H9 (cell line): ENCODE results near the gene MOXD1. TPM values are rescaled to one million over a fixed set of nuclear protein-coding genes. Genes with fewer than 3 reads are reported as not detected.

Experiments used
- DNase-seq: peaks from one replicate; pipeline ENCODE4 v3.0.0-alpha.2; 2017
- H2AFZ ChIP-seq: one replicate; pipeline ENCODE4 v1.6.1; 2013; ENCODE audit warnings: mild to moderate bottlenecking, low read length, control low read depth, moderate library complexity
- H2AK5ac ChIP-seq: 2 replicates; pipeline ENCODE4 v1.6.1; 2013; ENCODE audit warnings: low read length, control low read depth, mixed read lengths; ENCODE audit not compliant: insufficient read length
- H2BK120ac ChIP-seq: one replicate; pipeline ENCODE4 v1.6.1; 2013; ENCODE audit warnings: low read depth, mild to moderate bottlenecking, low read length, control low read depth, inconsistent platforms; ENCODE audit not compliant: poor library complexity, severe bottlenecking
- H2BK12ac ChIP-seq: 2 replicates; pipeline ENCODE4 v1.6.1; 2013; ENCODE audit warnings: low read length, control low read depth, mixed read lengths, low read depth; ENCODE audit not compliant: insufficient read length
- H2BK15ac ChIP-seq: 2 replicates; pipeline ENCODE4 v1.6.1; 2013; ENCODE audit warnings: low read depth, low read length, control low read depth
- H2BK20ac ChIP-seq: one replicate; pipeline ENCODE4 v1.6.1; 2013; ENCODE audit warnings: low read depth, mild to moderate bottlenecking, low read length, control low read depth, inconsistent platforms; ENCODE audit not compliant: poor library complexity, severe bottlenecking
- H2BK5ac ChIP-seq: 2 replicates; pipeline ENCODE4 v1.6.1; 2013; ENCODE audit warnings: low read length, control low read depth, mixed read lengths; ENCODE audit not compliant: insufficient read length
- H3K14ac ChIP-seq: 2 replicates; pipeline ENCODE4 v1.6.1; 2013; ENCODE audit warnings: low read length, control low read depth; ENCODE audit not compliant: insufficient read depth
- H3K18ac ChIP-seq: 2 replicates; pipeline ENCODE4 v1.6.1; 2013; ENCODE audit warnings: low read depth, mild to moderate bottlenecking, mixed read lengths, low read length, control low read depth; ENCODE audit not compliant: insufficient read length
- H3K23ac ChIP-seq: 2 replicates; pipeline ENCODE4 v1.6.1; 2013; ENCODE audit warnings: low read length, control low read depth, mixed read lengths, low read depth; ENCODE audit not compliant: insufficient read length
- H3K23me2 ChIP-seq: 2 replicates; pipeline ENCODE4 v1.6.1; 2013; ENCODE audit warnings: low read depth, mild to moderate bottlenecking, mixed read lengths, low read length, control low read depth; ENCODE audit not compliant: insufficient read length, poor library complexity, severe bottlenecking
- H3K27ac ChIP-seq: 2 replicates; pipeline ENCODE4 v1.5.1; 2013; ENCODE audit warnings: low read length, control low read depth, mixed read lengths, low read depth; ENCODE audit not compliant: insufficient read length
- H3K27me3 ChIP-seq: 2 replicates; pipeline ENCODE4 v1.6.1; 2013; ENCODE audit warnings: low read length, control low read depth, inconsistent platforms; ENCODE audit not compliant: insufficient read depth
- H3K4ac ChIP-seq: 2 replicates; pipeline ENCODE4 v1.6.1; 2013; ENCODE audit warnings: low read depth, mild to moderate bottlenecking, control low read depth, inconsistent platforms, low read length, moderate library complexity
- H3K4me1 ChIP-seq: 2 replicates; pipeline ENCODE4 v1.6.1; 2013; ENCODE audit warnings: low read length, control low read depth, inconsistent platforms; ENCODE audit not compliant: insufficient read depth
- H3K4me2 ChIP-seq: 2 replicates; pipeline ENCODE4 v1.6.1; 2013; ENCODE audit warnings: low read length, control low read depth, mixed read lengths; ENCODE audit not compliant: insufficient read length, insufficient read depth
- H3K56ac ChIP-seq: 2 replicates; pipeline ENCODE4 v1.6.1; 2013; ENCODE audit warnings: low read depth, mild to moderate bottlenecking, mixed read lengths, low read length, control low read depth; ENCODE audit not compliant: insufficient read length
- H3K79me1 ChIP-seq: 2 replicates; pipeline ENCODE4 v1.6.1; 2013; ENCODE audit warnings: low read depth, mild to moderate bottlenecking, moderate library complexity, low read length, control low read depth, inconsistent platforms; ENCODE audit not compliant: insufficient read depth, poor library complexity, severe bottlenecking
- H3K79me2 ChIP-seq: 2 replicates; pipeline ENCODE4 v1.6.1; 2013; ENCODE audit warnings: low read length, control low read depth, inconsistent platforms; ENCODE audit not compliant: insufficient read depth
- H3K9ac ChIP-seq: 2 replicates; pipeline ENCODE4 v1.6.1; 2013; ENCODE audit warnings: low read length, control low read depth, mixed read lengths; ENCODE audit not compliant: insufficient read length; ENCODE audit errors: extremely low read depth
- H3K9me3 ChIP-seq: one replicate; pipeline ENCODE4 v1.6.1; 2013; ENCODE audit warnings: low read depth, low read length, inconsistent platforms; ENCODE audit not compliant: control insufficient read depth
- H3T11ph ChIP-seq: one replicate; pipeline ENCODE4 v1.6.1; 2013; ENCODE audit warnings: mild to moderate bottlenecking, low read length, control low read depth, inconsistent platforms
- H4K20me1 ChIP-seq: one replicate; pipeline ENCODE4 v1.6.1; 2013; ENCODE audit not compliant: control insufficient read depth, insufficient read length, insufficient read depth
- H4K5ac ChIP-seq: 2 replicates; pipeline ENCODE4 v1.6.1; 2013; ENCODE audit warnings: low read depth, mild to moderate bottlenecking, mixed read lengths, low read length, control low read depth; ENCODE audit not compliant: insufficient read length
- H4K8ac ChIP-seq: replicated peaks from 2 replicates; pipeline ENCODE4 v1.6.1; 2013; ENCODE audit warnings: low read length, control low read depth, mixed read lengths, low read depth; ENCODE audit not compliant: insufficient read length
- H4K91ac ChIP-seq: 2 replicates; pipeline ENCODE4 v1.6.1; 2013; ENCODE audit warnings: low read depth, mild to moderate bottlenecking, moderate library complexity, mixed read lengths, low read length, control low read depth; ENCODE audit not compliant: insufficient read length
- H3K27ac Mint-ChIP-seq, 3 experiments: 2 replicates in 2 of 3; 3 replicates in 1 of 3; pipeline ENCODE4 v1.8.0; 2020 to 2021; ENCODE audit warnings: mixed read lengths in 3 of 3, mild to moderate bottlenecking in 1 of 3, moderate library complexity in 1 of 3
- H3K27me3 Mint-ChIP-seq: 2 replicates; pipeline ENCODE4 v1.8.0; 2021; ENCODE audit warnings: low read depth, mild to moderate bottlenecking, moderate library complexity, mixed read lengths
- H3K36me3 Mint-ChIP-seq, 3 experiments: 2 replicates in 2 of 3; 3 replicates in 1 of 3; pipeline ENCODE4 v1.8.0; 2020 to 2021; ENCODE audit warnings: low read depth in 3 of 3, mixed read lengths in 3 of 3; ENCODE audit not compliant: insufficient read depth in 1 of 3
- H3K4me1 Mint-ChIP-seq, 2 experiments: 2 replicates each; pipeline ENCODE4 v1.8.0; 2020; ENCODE audit warnings: mixed read lengths in 2 of 2
- H3K4me3 Mint-ChIP-seq, 2 experiments: 2 replicates in 1 of 2; 3 replicates in 1 of 2; pipeline ENCODE4 v1.8.0; 2020 to 2021; ENCODE audit warnings: mild to moderate bottlenecking in 2 of 2, mixed read lengths in 2 of 2, moderate library complexity in 1 of 2
- H3K9me3 Mint-ChIP-seq, 2 experiments: 2 replicates in 1 of 2; 3 replicates in 1 of 2; pipeline ENCODE4 v1.8.0; 2020; ENCODE audit warnings: mild to moderate bottlenecking in 2 of 2, mixed read lengths in 2 of 2, moderate library complexity in 1 of 2
- CTCF ChIP-seq: fragments of 200-600 bp; sonication (generic); conservative IDR thresholded peaks from 3 replicates; pipeline ENCODE4 v1.8.0; 2021; ENCODE audit warnings: antibody characterized with exemption, mild to moderate bottlenecking
- WGBS: extraction: QIAGEN DNeasy Blood & Tissue Kit; methylation state at CpG from one replicate; pipeline ENCODE4 v1.1.7; 2013; ENCODE audit warnings: missing lambda C conversion rate, low lambda C conversion rate, mixed read lengths; ENCODE audit not compliant: insufficient read length; ENCODE audit errors: extremely low coverage; 5-methylcytosine and 5-hydroxymethylcytosine counted together
- total RNA-seq: library from RNA; stranded (reverse); gene quantifications from 2 replicates; pipeline ENCODE4 v1.2.1, GENCODE V29; 2021

The MOXD1 gene
- total RNA-seq, 1 experiment from 2014 or later = 2.3 TPM

GRCh38 chr6:132412656-132413498, 11.6 kb upstream of the MOXD1 start:
- H3K79me2 ChIP-seq = no peaks in the 10 kb centered on the region
- Mint-ChIP-seq H3K4me3 (no peak overlapping the region), H3K36me3 (peaks cover 1 to 12% (median 5%) of the 10 kb centered on the region in 3 experiments; a peak in 2 of 7 replicates), H3K9me3 (peaks cover 12% of the 10 kb centered on the region in 2 experiments; a peak in 4 of 5 replicates), H3K27ac (no peak overlapping the region), H3K4me1 (no peaks in the 10 kb centered on the region), H3K27me3 (peaks cover under 1% of the 10 kb centered on the region)
- H4K8ac ChIP-seq = no peak overlapping the region
- H3K23me2 ChIP-seq = no peaks in the 10 kb centered on the region
- H4K5ac ChIP-seq = no peak overlapping the region
- H3K27ac ChIP-seq = no peak overlapping the region
- no peak overlapping the region for H4K91ac ChIP-seq
- peaks cover 4% of the 10 kb centered on the region for H3K9me3 ChIP-seq
- H2AK5ac ChIP-seq = no peak overlapping the region
- no peak overlapping the region for H3T11ph ChIP-seq
- H2AFZ ChIP-seq = no peak overlapping the region
- no peaks in the 10 kb centered on the region for H4K20me1 ChIP-seq
- no peak overlapping the region for H3K4me2 ChIP-seq
- no CpG with 5 or more reads among the region's 5 CpGs for WGBS
- no peak overlapping the region for H2BK5ac ChIP-seq
- H2BK15ac ChIP-seq = no peak overlapping the region
- no peak overlapping the region for H2BK120ac ChIP-seq
- DNase-seq = no peak
- H3K18ac ChIP-seq = no peak overlapping the region
- TF ChIP-seq CTCF = no peak
- no peak overlapping the region for H3K23ac ChIP-seq
- no peak overlapping the region for H3K14ac ChIP-seq
- H2BK12ac ChIP-seq = no peak overlapping the region
- no peak overlapping the region for H3K56ac ChIP-seq
- H3K4me1 ChIP-seq = no peaks in the 10 kb centered on the region
- no peak overlapping the region for H3K9ac ChIP-seq
- H3K4ac ChIP-seq = no peak overlapping the region
- no peaks in the 10 kb centered on the region for H3K27me3 ChIP-seq
- H3K79me1 ChIP-seq = no peaks in the 10 kb centered on the region
- no peak overlapping the region for H2BK20ac ChIP-seq
